BLaER1 treated with 17β-estradiol and CSF1 and Interleukin-3, amounts not matched to agents 10 nM and 100 nM (cell line): ENCODE data around the gene GGT6.

Experiments used
- H3K27ac ChIP-seq, 11 experiments: shearing (Covaris generic); formaldehyde crosslinking; 2 replicates each; pipeline ENCODE4 v1.8.1; 2022
- H3K27me3 ChIP-seq, 11 experiments: shearing (Covaris generic); formaldehyde crosslinking; 2 replicates each; pipeline ENCODE4 v1.8.1; 2022
- H3K36me3 ChIP-seq, 11 experiments: shearing (Covaris generic); formaldehyde crosslinking; 2 replicates each; pipeline ENCODE4 v1.8.1; 2022
- H3K4me1 ChIP-seq, 10 experiments: shearing (Covaris generic); formaldehyde crosslinking; 2 replicates each; pipeline ENCODE4 v1.8.1; 2022
- H3K4me2 ChIP-seq, 11 experiments: shearing (Covaris generic); formaldehyde crosslinking; 2 replicates each; pipeline ENCODE4 v1.8.1; 2022
- H3K4me3 ChIP-seq, 10 experiments: shearing (Covaris generic); formaldehyde crosslinking; 2 replicates each; pipeline ENCODE4 v1.8.1; 2022
- H3K9ac ChIP-seq, 11 experiments: shearing (Covaris generic); formaldehyde crosslinking; 2 replicates each; pipeline ENCODE4 v1.8.1; 2022
- H3K9me3 ChIP-seq, 11 experiments: shearing (Covaris generic); formaldehyde crosslinking; replicated peaks in 1 of 11; 2 replicates each; pipeline ENCODE4 v1.8.1; 2022
- H4K20me1 ChIP-seq, 11 experiments: shearing (Covaris generic); formaldehyde crosslinking; 2 replicates each; pipeline ENCODE4 v1.8.1; 2022
- Cebpa-rat ChIP-seq, 11 experiments: shearing (Covaris generic); IDR thresholded peaks; 2 replicates each; pipeline ENCODE4 v1.8.1; 2022

Gene GGT6

GRCh38 chr17:4508207-4508606 is 52.2 kb downstream of the GGT6 start:
- Histone ChIP-seq H3K9ac (peak overlapping the region in 2 of 11 experiments; percentile 29 to 38; a peak in 3 of 22 replicates), H3K27me3 (no peaks in the 10 kb centered on the region), H3K4me1 (peaks cover 71 to 97% (median 87%) of the 10 kb centered on the region in 10 experiments), H3K27ac (peak overlapping the region in 2 of 11 experiments; percentile 59 to 64; a peak in 3 of 22 replicates), H4K20me1 (peaks cover 0 to 62% (median 0%) of the 10 kb centered on the region in 11 experiments; a peak in 6 of 22 replicates), H3K4me3 (no peak overlapping the region), H3K36me3 (no peaks in the 10 kb centered on the region), H3K9me3 (no peaks in the 10 kb centered on the region), H3K4me2 (peak overlapping the region; percentile 11 to 97 (median 89); a peak in 16 of 22 replicates)
- no peak for TF ChIP-seq Cebpa-rat (IDR thresholded peaks at IDR 0.05)

- no peaks in the 10 kb centered on the region for H3K36me3 ChIP-seq
- no peaks in the 10 kb centered on the region for H3K9me3 ChIP-seq
- no peak for TF ChIP-seq Cebpa-rat (IDR thresholded peaks at IDR 0.05)
- no peak overlapping the region; a peak in 1 of 22 replicates for H3K27ac ChIP-seq
- H3K4me1 ChIP-seq, result peaks cover 70 to 98% (median 92%) of the 10 kb centered on the region in 10 experiments
- no peaks in the 10 kb centered on the region for H3K27me3 ChIP-seq
- H4K20me1 ChIP-seq, result peaks cover 0 to 68% (median 0%) of the 10 kb centered on the region in 11 experiments; a peak in 6 of 22 replicates
- H3K4me3 ChIP-seq, result no peak overlapping the region
- H3K4me2 ChIP-seq, result peak overlapping the region in 7 of 11 experiments; percentile 10 to 94 (median 27); a peak in 6 of 22 replicates
- H3K9ac ChIP-seq, result peak overlapping the region in 1 of 11 experiments; percentile 9; a peak in 1 of 22 replicates
Observed at GRCh38 chr17:4507361-4508111, 52.8 kb downstream of the GGT6 start.
